MG63 (cell line): ENCODE measurements around the gene TAS2R10. TPM values are rescaled to one million over a fixed set of nuclear protein-coding genes. Genes with fewer than 3 reads are reported as not detected.

ENCODE experiments used
- DNase-seq: peaks from one replicate; pipeline ENCODE4 v3.0.0-alpha.2; 2020
- H3K27me3 ChIP-seq: fragments of 250-450 bp; sonication (Bioruptor Pico); 2 replicates; pipeline ENCODE4 v1.5.1; 2020; ENCODE audit warnings: mild to moderate bottlenecking, moderate library complexity
- H3K36me3 ChIP-seq: fragments of 250-450 bp; sonication (Bioruptor Pico); 2 replicates; pipeline ENCODE4 v1.5.1; 2020; ENCODE audit warnings: mild to moderate bottlenecking, moderate library complexity
- H3K4me3 ChIP-seq: fragments of 250-450 bp; sonication (Bioruptor Pico); 2 replicates; pipeline ENCODE4 v1.5.1; 2020; ENCODE audit warnings: mild to moderate bottlenecking, moderate library complexity
- H3K9me3 ChIP-seq: fragments of 250-450 bp; sonication (Bioruptor Pico); 2 replicates; pipeline ENCODE4 v1.5.1; 2020; ENCODE audit warnings: mild to moderate bottlenecking, moderate library complexity
- total RNA-seq: library from RNA; depleted of rRNA; stranded (reverse); fragments of >200 nt; shearing (Covaris generic); gene quantifications from 2 replicates; pipeline ENCODE4 v1.2.3, GENCODE V29; 2014; ENCODE audit warnings: low replicate concordance; rRNA removed

The TAS2R10 gene, protein sequence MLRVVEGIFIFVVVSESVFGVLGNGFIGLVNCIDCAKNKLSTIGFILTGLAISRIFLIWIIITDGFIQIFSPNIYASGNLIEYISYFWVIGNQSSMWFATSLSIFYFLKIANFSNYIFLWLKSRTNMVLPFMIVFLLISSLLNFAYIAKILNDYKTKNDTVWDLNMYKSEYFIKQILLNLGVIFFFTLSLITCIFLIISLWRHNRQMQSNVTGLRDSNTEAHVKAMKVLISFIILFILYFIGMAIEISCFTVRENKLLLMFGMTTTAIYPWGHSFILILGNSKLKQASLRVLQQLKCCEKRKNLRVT
- not detected in 2 replicates for total RNA-seq

DNA sequence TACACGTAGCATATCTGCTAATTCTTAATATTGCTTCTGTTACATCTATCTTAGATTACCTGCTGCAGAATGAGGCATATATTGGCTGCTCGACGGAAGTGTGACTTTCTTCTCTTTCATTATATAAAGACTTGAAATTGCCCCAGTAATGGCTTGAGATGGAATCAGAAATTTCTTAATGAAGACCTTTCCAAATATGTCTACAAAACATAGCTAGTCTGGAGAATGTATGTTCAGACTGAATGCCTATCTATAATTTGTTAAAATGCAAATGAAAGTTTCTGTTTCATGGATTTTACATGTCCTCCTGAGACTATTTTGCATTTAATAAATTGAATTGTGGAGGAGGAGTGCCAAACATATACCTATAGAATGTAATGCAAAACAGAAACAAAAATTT, at the start of gene TAS2R10:
Gene TAS2R10, minus strand, starts transcription at position 101 of the 400 bp plus-strand sequence. Its CDS starts 89 bp downstream, at position 12.
- Histone ChIP-seq H3K4me3 (no peak within 1 kb of the TSS), H3K27me3 (no peaks in the 10 kb centered on the region), H3K36me3 (no peaks in the 10 kb centered on the region), H3K9me3 (no peaks in the 10 kb centered on the region)
- DNase-seq: no peak

DNA sequence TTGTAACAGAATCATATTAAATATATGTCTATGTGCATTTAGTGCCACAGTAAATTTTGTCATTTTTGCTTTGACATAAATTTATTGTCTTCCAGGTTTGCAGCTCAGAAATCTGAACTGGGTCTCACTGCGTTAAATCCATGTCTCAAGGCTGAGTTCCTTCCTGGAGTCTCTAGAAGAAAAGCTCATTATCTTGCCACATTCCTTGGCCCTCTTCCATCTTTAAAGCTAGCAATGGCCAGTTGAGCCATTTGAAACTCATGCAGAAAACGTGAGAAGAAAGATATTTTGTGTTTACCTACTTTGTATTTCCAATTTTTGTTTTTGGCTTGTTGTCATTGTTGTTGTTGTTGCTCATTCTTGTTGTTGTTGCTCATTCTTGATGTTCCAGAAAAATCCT, 47.2 kb upstream of the TAS2R10 start:
- Histone ChIP-seq H3K9me3 (0 out of 2 replicates have a peak, but pooled peaks cover 4% of the 10 kb centered on the region), H3K27me3 (no peaks in the 10 kb centered on the region), H3K4me3 (no peak overlapping the region), H3K36me3 (no peaks in the 10 kb centered on the region)
- no peak for DNase-seq

DNA sequence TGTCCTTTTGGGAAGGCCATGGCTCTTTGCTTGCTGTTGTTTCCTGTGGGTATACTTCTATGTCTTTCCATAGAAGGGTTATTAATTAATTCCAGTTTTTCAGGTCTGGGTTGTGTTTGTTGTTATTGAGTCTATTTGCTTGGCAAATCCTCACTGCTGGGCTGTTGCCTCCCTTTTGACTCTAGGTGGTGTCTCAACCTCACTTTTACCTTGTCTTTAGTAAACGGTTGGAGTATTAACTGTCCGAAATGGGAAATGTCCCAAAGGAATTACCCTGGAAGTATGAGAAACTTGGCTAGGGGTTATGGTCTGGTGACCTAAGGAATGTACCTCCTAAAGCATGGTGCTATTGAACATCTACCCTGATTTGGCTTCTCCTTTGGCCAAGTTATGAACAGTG, 41.2 kb upstream of the TAS2R10 start:
- Histone ChIP-seq H3K27me3 (no peaks in the 10 kb centered on the region), H3K4me3 (no peak overlapping the region), H3K9me3 (0 out of 2 replicates have a peak, but pooled peaks cover 4% of the 10 kb centered on the region), H3K36me3 (no peaks in the 10 kb centered on the region)
- DNase-seq: no peak

DNA sequence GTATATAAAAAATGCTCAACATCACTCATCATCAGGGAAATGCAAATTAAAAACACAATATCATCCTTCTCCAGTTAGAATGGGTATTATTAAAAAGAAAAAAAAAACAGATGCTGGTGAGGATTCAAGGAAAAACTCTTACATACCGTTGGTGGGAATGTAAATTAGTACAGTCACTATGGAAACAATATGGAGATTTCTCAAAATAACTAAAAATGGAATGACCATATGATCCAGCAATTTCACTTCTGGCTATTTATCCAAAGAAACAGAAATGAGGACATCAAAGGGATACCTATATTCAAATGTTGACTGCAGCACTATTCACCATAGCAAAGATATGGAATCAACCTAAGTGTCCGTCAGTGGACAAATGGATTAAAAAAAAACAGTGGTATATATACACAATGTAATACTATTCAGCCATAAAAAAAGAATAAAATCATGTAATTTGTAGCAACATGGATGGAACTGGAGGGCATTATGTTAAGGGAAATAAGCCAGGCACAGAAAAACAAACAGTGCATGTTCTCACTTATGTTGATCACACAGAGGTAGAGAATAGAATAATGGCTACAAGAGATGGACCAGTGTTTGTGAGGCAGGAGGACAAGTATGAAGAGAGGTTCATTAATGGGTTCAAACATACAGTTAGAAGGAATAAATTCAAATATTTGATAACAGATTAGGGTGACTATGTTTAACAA, 37.5 kb upstream of the TAS2R10 start:
- H3K36me3 ChIP-seq: no peaks in the 10 kb centered on the region
- no peaks in the 10 kb centered on the region for H3K27me3 ChIP-seq
- H3K9me3 ChIP-seq: no peaks in the 10 kb centered on the region; the same call in 1 of the 2 replicates
- no peak for DNase-seq
- no peak overlapping the region for H3K4me3 ChIP-seq

DNA sequence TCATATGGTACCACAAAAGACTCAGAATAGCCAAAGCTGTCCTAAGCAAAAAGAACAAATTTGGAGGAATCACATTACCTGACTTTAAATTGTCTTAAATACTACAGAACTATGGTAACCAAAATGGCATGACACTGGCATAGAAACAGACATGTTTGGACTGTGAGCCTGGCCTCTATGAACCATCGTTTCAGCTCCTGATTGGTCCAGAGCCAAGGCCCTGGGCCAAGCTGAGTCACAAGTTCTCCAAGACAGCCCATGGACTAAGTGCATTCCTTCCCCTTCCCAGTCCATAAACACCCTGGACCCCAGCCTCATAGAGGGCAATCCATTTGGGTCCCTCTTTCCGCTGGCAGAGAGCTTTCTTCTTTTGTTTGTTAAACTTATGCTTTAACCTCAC, 35.2 kb upstream of the TAS2R10 start:
- peaks cover 4% of the 10 kb centered on the region for H3K9me3 ChIP-seq

DNA sequence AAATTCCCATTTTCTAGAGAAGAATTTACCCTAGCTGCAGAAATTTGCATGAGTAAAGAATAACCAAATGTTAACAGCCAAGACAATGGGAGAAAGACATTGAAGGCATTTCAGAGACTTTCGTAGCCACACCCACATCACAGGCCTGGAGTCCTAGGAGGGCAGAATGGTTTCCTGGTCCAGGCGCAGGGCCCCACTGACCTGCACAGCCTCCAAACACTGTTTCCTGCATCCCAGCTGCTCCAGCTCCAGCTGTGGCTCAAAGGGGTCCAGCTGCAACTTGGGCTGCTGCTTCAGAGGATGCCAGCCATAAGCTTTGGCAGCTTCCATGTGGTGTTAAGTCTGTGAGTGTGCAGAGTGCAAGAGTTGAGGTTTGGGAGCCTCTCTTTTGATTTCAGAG, 29.6 kb upstream of the TAS2R10 start:
- peaks cover 4% of the 10 kb centered on the region for H3K36me3 ChIP-seq
- DNase-seq: no peak
- peaks cover 6% of the 10 kb centered on the region for H3K9me3 ChIP-seq
- H3K27me3 ChIP-seq: no peaks in the 10 kb centered on the region
- H3K4me3 ChIP-seq: no peak overlapping the region

More for the DNA sequence above, 35.2 kb upstream of the TAS2R10 start:
- Histone ChIP-seq H3K4me3 (no peak overlapping the region), H3K27me3 (no peaks in the 10 kb centered on the region), H3K36me3 (no peaks in the 10 kb centered on the region; the same call in 1 of the 2 replicates)
- DNase-seq: peak; percentile 51

DNA sequence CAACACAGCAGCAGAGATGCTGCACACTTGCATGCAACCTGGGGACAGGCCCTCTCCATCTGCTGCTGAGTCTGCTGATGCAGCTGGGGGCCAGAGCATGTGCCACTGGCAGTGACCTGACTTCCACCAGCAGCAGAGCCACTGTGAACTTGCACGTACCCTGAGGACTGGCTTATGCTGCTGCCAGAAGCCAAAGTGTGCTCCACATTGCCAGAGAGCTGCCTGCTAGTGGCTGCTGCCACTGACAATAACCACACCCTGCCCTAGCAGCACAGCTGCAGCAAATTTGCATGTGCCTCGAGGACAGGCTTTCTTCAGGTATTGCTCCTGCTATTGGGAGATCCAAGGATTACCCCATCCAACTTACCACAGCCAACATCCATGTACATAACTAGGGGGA, 27.6 kb upstream of the TAS2R10 start:
- Histone ChIP-seq H3K4me3 (no peak overlapping the region), H3K9me3 (peaks cover 6% of the 10 kb centered on the region; the same call in 1 of the 2 replicates), H3K27me3 (no peaks in the 10 kb centered on the region), H3K36me3 (peaks cover 4% of the 10 kb centered on the region)
- DNase-seq: no peak

DNA sequence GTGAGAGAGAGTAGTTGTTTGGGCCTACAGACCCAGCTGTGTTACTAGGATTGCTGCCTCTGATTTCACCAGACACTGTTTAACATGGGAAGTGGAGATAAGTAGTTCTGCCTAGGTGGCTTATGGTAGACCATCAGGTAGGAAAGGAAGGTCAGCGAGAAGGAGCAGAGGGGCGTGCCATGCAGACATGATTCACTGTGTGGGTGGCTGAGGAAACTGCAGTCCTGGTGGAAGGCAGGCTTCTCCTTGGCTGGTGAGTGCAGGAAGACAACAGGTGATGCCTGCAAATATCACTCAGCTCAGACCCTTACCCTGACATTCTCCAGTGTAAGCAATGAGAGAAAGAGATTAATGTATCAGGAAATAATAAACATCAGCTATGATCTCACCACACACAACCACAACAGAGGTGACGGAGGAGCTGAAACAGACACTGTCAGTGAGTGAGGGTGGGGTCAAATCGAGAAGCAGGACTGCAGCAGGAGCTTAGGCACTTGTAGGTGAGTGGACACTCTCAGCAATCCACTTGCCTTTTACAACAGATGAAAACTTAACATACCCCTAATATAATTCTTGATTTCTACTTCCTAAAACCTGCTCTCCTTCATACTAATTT, 25.2 kb upstream of the TAS2R10 start:
- Histone ChIP-seq H3K9me3 (0 out of 2 replicates have a peak, but pooled peaks cover 2% of the 10 kb centered on the region), H3K4me3 (no peak overlapping the region), H3K27me3 (no peaks in the 10 kb centered on the region), H3K36me3 (peaks cover 4% of the 10 kb centered on the region; the same call in 1 of the 2 replicates)
- no peak for DNase-seq

DNA sequence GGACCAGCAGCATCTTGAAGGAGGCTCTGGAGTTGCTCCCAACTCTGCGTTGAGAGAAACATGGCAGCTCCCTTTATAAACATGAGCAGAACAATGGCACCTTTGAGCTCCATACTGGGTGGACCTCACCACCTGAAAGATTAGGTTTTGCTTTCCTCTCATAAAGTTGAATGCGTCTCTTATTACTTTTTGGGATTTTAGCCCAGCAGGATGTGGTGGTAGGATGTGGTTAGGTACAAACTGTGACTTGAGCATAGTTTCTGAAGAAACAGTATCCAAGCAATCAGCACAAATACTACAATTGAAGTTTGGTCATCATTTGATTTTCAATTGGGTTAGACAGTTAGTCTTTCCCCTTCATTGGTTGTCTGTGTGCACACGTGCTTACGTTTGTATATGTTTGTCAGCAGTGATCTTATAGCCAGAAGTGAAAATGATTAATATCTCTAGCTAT, 23.3 kb upstream of the TAS2R10 start, which contains the start of gene PRR4:
Gene PRR4, minus strand, starts transcription at position 51 of the 454 bp plus-strand sequence. Its CDS starts 38 bp downstream, at position 13.
- Histone ChIP-seq H3K36me3 (no peaks in the 10 kb centered on the region), H3K27me3 (no peaks in the 10 kb centered on the region), H3K4me3 (no peak within 1 kb of the TSS), H3K9me3 (no peaks in the 10 kb centered on the region)
- no peak for DNase-seq

DNA sequence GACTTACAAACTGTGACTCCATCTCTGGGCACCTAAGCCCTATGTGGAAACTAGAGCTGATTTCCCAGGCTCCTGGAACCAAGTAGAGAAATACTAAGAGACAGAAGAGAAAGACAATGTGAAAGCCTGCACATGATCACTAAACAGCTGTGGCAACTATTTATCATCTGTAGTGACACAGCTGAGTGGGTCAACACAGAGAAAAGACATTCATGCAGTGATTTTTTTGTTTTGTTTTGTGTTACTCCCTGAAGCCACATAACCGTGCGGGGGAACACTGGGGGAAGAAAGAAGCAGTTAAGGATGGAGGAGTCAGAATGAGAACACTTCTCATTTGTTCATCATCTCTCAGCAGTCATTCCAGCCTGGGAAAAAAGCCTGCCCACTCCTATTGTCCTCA, 21.6 kb upstream of the TAS2R10 start:
- Histone ChIP-seq H3K9me3 (no peaks in the 10 kb centered on the region), H3K4me3 (no peak overlapping the region), H3K27me3 (no peaks in the 10 kb centered on the region), H3K36me3 (no peaks in the 10 kb centered on the region)
- no peak for DNase-seq

DNA sequence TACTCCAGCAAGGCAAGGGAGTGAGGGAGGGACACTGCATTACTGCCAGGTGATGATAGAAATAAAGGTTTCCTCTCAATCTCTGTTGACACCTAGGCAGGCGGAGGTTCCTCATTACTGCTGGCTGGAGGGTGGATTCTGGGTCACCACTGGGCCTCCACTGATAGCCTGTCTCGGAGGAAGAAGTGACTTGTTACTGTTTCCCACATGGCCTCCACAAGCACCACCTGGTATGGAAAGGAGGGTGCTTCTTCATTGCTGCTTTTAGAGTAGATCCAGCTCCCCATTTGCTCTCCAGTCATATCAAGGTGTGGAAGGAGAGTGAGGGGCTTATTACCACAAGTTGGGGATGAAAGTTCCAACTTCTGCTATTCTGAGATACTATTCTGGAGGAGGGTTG, 16.7 kb upstream of the TAS2R10 start:
- Histone ChIP-seq H3K4me3 (no peak overlapping the region), H3K27me3 (no peaks in the 10 kb centered on the region), H3K9me3 (no peaks in the 10 kb centered on the region), H3K36me3 (no peaks in the 10 kb centered on the region)
- DNase-seq: no peak

DNA sequence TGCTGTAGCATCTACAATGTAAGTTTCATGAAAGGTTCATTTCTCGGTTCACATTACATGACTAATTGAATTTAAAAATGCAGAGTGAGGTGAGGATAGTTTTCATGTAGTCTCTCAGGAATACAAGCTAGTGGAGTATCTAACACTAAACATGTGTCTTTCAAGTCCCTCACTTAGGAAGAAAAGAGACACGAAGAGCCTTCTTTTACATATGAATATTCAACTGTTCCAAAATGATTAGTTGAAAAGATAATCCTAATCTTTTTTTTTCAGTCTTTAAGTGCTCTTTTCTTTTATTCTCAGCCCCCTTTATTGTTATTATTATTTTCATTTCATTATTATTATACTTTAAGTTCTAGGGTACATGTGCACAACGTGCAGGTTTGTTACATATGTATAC, 12.3 kb upstream of the TAS2R10 start:
- Histone ChIP-seq H3K4me3 (no peak overlapping the region), H3K36me3 (no peaks in the 10 kb centered on the region), H3K27me3 (no peaks in the 10 kb centered on the region), H3K9me3 (no peaks in the 10 kb centered on the region)
- no peak for DNase-seq

DNA sequence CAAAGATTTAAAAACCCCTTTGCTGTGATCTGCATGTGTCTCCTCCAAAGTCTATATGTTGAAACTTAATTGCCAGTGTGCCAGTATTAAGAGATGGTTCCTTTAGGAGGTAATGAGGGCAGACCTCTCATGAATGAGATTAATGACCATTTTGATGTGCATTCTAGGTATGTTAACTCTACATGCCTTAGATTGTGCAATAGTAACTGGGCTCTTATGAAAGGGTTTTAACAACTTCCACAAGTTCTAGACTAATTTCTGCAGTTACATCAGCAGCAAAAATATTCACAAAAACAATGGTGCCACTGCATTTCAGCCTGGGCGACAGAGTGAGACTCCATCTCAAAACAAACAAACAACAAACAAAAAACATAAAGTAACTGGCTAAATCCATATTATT, 3.8 kb upstream of the TAS2R10 start:
- no peaks in the 10 kb centered on the region for H3K36me3 ChIP-seq
- H3K27me3 ChIP-seq: no peaks in the 10 kb centered on the region
- no peak for DNase-seq
- no peak overlapping the region for H3K4me3 ChIP-seq
- H3K9me3 ChIP-seq: no peaks in the 10 kb centered on the region

DNA sequence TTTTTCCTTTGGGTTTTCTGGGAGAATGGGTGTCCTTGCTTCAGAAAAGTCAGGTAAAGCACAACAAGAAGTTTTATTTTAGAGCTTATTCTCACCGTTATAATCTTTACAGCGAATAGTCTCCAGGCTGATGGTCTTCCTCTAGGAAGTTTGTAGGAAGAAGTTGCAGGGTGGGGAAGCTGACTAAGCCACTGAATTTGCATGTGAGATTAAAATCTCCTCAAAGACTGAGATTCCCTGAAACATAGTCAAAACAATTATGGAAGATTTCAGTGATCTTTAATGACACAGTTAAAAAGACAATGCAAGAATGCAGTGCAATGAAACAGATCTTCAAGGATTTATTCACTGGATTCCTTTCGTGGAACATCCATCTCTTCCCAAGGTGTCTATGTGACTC, 1.2 kb downstream of the TAS2R10 start:
- no peaks in the 10 kb centered on the region for H3K27me3 ChIP-seq
- no peak overlapping the region for H3K4me3 ChIP-seq
- H3K9me3 ChIP-seq: no peaks in the 10 kb centered on the region
- DNase-seq: no peak
- H3K36me3 ChIP-seq: no peaks in the 10 kb centered on the region

DNA sequence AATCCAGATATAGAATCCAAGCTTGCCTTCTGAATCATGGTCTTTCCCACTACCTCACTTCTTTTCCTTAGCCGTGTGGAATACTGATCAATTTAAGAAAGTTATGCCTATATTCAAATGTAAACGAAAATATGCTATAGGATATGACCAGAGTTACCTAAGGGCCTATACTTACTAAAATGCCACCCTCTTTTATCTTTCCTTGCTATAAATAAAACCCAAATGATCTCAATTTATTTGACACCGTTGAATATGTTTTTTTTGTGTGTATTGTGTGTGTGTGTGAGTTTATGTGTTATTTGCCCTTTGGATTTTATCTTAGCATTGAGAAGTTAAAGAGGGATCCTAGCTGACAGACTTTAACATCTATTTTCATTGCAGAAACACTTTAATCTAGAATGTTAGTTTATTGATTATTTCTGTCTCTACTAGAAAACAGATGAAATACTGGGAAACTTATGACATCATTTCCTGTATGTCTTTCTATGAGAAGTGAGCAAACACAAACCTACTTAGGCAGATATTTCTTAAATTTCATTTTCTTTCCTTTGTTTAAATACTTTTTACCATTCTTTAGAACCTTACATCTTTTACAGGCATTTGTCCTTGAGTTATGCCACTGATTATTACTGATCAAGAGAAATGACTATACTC, 14.1 kb downstream of the TAS2R10 start:
- no peaks in the 10 kb centered on the region; the same call in 1 of the 2 replicates for H3K27me3 ChIP-seq
- no peak for DNase-seq
- no peaks in the 10 kb centered on the region for H3K9me3 ChIP-seq
- H3K36me3 ChIP-seq: no peaks in the 10 kb centered on the region
- H3K4me3 ChIP-seq: no peak overlapping the region

DNA sequence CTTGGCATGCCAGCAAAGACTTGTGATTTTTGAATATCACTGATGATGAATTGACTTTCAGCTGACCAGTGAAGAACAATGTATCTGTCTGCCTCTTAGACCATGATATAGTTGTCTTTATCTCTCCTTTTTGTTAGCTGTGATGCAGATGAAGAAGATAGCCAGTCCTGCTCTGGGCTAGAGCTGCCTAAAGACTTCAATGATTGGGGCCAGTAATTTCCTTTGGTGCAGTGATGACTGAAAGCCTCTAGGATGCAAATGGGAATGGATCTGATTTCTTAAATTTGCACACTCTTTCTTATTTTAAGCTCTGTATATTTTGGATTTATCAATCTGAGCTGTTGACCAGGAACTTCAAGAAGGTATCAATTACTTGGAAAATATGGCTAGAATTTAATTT, 16.1 kb downstream of the TAS2R10 start, which contains the start of gene TAS2R9:
Gene TAS2R9, minus strand, starts transcription at position 101 of the 400 bp plus-strand sequence. Its CDS starts 93 bp downstream, at position 8.
- H3K4me3 ChIP-seq: no peak within 1 kb of the TSS
- H3K9me3 ChIP-seq: no peaks in the 10 kb centered on the region
- DNase-seq: no peak
- H3K27me3 ChIP-seq: no peaks in the 10 kb centered on the region; the same call in 1 of the 2 replicates
- H3K36me3 ChIP-seq: no peaks in the 10 kb centered on the region
